Mucosa of rectum (tissue), 2 donors: ENCODE results near the gene ADAMTS17.
A peak's percentile ranks its signal among the peaks of the same experiment; 100 is the strongest.

Source experiments
- H3K27ac ChIP-seq, 2 donors: one replicate each; pipeline ENCODE4 v1.7.0; 2013; ENCODE audit warnings: inconsistent platforms in 2 of 2, low read depth in 2 of 2, low read length in 2 of 2
- H3K27me3 ChIP-seq, 2 donors: one replicate each; pipeline ENCODE4 v1.7.0; 2013; ENCODE audit warnings: low read length in 2 of 2; ENCODE audit not compliant: control insufficient read depth in 2 of 2, insufficient read depth in 2 of 2
- H3K36me3 ChIP-seq, 2 donors: one replicate each; pipeline ENCODE4 v1.7.0; 2013; ENCODE audit warnings: low read length in 2 of 2; ENCODE audit not compliant: control insufficient read depth in 2 of 2, insufficient read depth in 2 of 2
- H3K4me1 ChIP-seq, 2 donors: one replicate each; pipeline ENCODE4 v1.7.0; 2013; ENCODE audit warnings: low read length in 2 of 2, mild to moderate bottlenecking in 1 of 2; ENCODE audit not compliant: control insufficient read depth in 2 of 2, insufficient read depth in 2 of 2
- H3K4me3 ChIP-seq, 2 donors: one replicate each; pipeline ENCODE4 v1.7.0; 2013; ENCODE audit warnings: low read length in 2 of 2
- H3K9ac ChIP-seq, 2 donors: one replicate each; pipeline ENCODE4 v1.7.0; 2013; ENCODE audit warnings: low read length in 2 of 2, low read depth in 1 of 2, mild to moderate bottlenecking in 1 of 2
- H3K9me3 ChIP-seq, 2 donors: one replicate each; pipeline ENCODE4 v1.7.0; 2013; ENCODE audit warnings: low read length in 2 of 2; ENCODE audit not compliant: control insufficient read depth in 2 of 2
- donor health status: healthy.
- donor health status: Normal muscosa, but diverticular disease.

ADAMTS17 gene

DNA sequence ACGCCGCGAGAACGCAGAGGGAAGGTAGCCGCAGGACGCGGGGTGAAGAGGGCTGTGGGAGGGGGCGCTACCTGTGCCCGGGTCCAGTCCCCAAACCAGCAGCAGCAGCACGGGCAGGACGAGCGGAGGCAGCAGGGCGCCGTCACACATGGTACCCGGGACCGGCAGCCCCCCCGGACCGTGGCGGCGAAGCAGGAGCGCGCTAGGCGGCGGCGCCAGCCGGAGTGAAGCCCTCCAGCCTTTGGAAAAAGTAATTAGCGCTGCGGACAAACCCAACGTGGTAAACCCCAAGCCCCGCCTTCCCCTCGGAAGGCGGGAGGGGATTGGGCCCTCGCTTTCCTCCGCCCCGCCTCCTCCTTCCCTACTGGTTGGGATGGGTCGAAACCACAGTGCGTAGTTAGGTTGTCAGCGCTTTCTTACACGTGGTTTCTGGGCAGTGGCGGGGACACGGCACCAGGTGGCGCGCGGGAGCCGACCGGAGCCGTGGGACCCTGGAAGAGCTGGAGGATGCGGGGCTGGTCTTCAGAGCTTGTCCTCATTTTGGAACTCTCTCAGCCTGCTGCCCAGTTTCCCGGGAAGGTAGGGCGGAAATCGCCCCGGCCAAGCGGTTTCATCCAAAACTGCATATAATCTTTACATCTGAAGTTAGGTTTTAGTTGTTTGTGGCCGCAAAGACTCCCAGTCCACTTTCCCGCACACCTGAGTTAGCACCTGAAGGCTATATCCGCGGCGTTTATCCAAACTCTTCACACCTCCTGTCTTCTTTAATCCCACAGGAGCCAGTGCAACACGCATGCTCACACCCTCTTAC is at the start of gene ADAMTS17:
Gene ADAMTS17, minus strand, starts transcription at position 226 of the 811 bp plus-strand sequence. Its CDS starts 76 bp downstream, at position 150.
- H3K9ac ChIP-seq = peak within 1 kb of the TSS; percentile 38 to 60

GRCh38 chr15:100385300-100386050 is 43.7 kb upstream of the ADAMTS17 start:
- Histone ChIP-seq H3K27me3 (no peaks in the 10 kb centered on the region), H3K36me3 (no peaks in the 10 kb centered on the region), H3K4me1 (no peaks in the 10 kb centered on the region), H3K9me3 (peaks cover 0 to 4% of the 10 kb centered on the region in 2 donors), H3K9ac (no peak overlapping the region), H3K4me3 (no peak overlapping the region), H3K27ac (no peak overlapping the region)

More for the DNA sequence above, at the start of gene ADAMTS17:
- Histone ChIP-seq H3K27ac (peak within 1 kb of the TSS; percentile 53 to 64), H3K36me3 (no peaks in the 10 kb centered on the region), H3K9me3 (no peaks in the 10 kb centered on the region), H3K4me3 (peak within 1 kb of the TSS; percentile 72 to 84), H3K27me3 (peaks cover 0 to 6% of the 10 kb centered on the region in 2 donors), H3K4me1 (no peaks in the 10 kb centered on the region)

- H3K9me3 ChIP-seq = peaks cover 0 to 4% of the 10 kb centered on the region in 2 donors
- H3K27me3 ChIP-seq = no peaks in the 10 kb centered on the region
- H3K36me3 ChIP-seq = no peaks in the 10 kb centered on the region
- no peak overlapping the region for H3K9ac ChIP-seq
- no peak overlapping the region for H3K27ac ChIP-seq
- no peak overlapping the region for H3K4me3 ChIP-seq
- H3K4me1 ChIP-seq = no peaks in the 10 kb centered on the region
These were observed 42.3 kb upstream of the ADAMTS17 start for GRCh38 chr15:100384108-100384410.

- peaks cover 0 to 4% of the 10 kb centered on the region in 2 donors for H3K9me3 ChIP-seq
- H3K4me1 ChIP-seq = no peaks in the 10 kb centered on the region
- no peak overlapping the region for H3K4me3 ChIP-seq
- no peaks in the 10 kb centered on the region for H3K36me3 ChIP-seq
- H3K27ac ChIP-seq = no peak overlapping the region
- no peaks in the 10 kb centered on the region for H3K27me3 ChIP-seq
- no peak overlapping the region for H3K9ac ChIP-seq
These were observed 41.7 kb upstream of the ADAMTS17 start for GRCh38 chr15:100383302-100384107.

DNA sequence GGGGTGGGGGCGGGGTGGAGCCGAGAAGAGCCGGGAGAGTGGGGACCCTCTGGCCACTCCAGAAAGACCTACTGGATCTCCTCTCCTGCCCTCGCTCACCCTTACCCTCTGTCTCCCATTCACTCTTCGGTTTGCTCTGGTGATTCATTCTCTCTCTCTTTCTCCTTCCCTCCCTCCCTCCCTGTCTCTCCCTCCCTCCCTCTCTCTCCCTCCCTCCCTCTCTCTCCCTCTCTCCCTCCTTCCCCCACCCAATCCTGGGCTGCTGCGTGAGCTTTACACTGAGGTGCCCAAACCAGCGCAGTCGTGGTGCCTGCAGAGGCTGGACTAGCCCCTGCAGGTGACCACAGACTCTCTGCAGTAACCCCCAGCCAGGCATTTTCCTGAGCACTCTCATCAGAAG is 32.2 kb upstream of the ADAMTS17 start:
- Histone ChIP-seq H3K36me3 (no peaks in the 10 kb centered on the region), H3K27ac (no peak overlapping the region), H3K9me3 (no peaks in the 10 kb centered on the region), H3K9ac (no peak overlapping the region), H3K4me3 (no peak overlapping the region), H3K27me3 (peaks cover 0 to 7% of the 10 kb centered on the region in 2 donors), H3K4me1 (no peaks in the 10 kb centered on the region)

- Histone ChIP-seq H3K4me3 (no peak overlapping the region), H3K27ac (no peak overlapping the region), H3K9ac (no peak overlapping the region), H3K4me1 (no peaks in the 10 kb centered on the region), H3K9me3 (no peaks in the 10 kb centered on the region), H3K27me3 (peaks cover 0 to 7% of the 10 kb centered on the region in 2 donors), H3K36me3 (no peaks in the 10 kb centered on the region)
These were observed 31.5 kb upstream of the ADAMTS17 start for GRCh38 chr15:100373120-100373896.

GRCh38 chr15:100372739-100373119 is 31.0 kb upstream of the ADAMTS17 start:
- Histone ChIP-seq H3K4me1 (no peaks in the 10 kb centered on the region), H3K4me3 (no peak overlapping the region), H3K27me3 (peaks cover 0 to 7% of the 10 kb centered on the region in 2 donors), H3K27ac (no peak overlapping the region), H3K9me3 (no peaks in the 10 kb centered on the region), H3K9ac (no peak overlapping the region), H3K36me3 (no peaks in the 10 kb centered on the region)

DNA sequence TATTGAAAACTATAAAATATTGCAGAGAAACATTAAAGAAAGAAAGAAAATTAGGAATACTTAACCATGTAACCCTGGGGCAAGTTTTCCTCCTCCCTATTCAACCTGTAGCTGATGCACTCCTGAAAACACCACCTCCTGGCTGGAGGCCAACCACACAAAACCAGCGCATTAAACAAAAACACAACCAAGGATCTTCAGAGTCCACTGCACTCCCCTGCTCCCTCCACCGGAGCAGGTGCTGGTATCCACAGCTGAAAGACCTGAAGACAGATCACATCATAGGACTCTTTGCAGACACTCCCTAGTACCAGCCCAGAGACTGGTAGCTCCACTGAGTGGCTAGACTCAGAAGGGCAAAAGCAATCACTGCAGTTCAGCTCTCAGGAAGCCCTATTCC is 13.6 kb upstream of the ADAMTS17 start:
- Histone ChIP-seq H3K27me3 (peaks cover 0 to 4% of the 10 kb centered on the region in 2 donors), H3K9ac (no peak overlapping the region), H3K36me3 (no peaks in the 10 kb centered on the region), H3K27ac (no peak overlapping the region), H3K9me3 (no peaks in the 10 kb centered on the region), H3K4me3 (no peak overlapping the region), H3K4me1 (peaks cover 0 to 3% of the 10 kb centered on the region in 2 donors)

GRCh38 chr15:100353449-100353848 is 11.7 kb upstream of the ADAMTS17 start:
- Histone ChIP-seq H3K9me3 (no peaks in the 10 kb centered on the region), H3K27me3 (peaks cover 0 to 4% of the 10 kb centered on the region in 2 donors), H3K4me1 (peaks cover 2 to 5% of the 10 kb centered on the region in 2 donors), H3K27ac (no peak overlapping the region), H3K4me3 (no peak overlapping the region), H3K36me3 (no peaks in the 10 kb centered on the region), H3K9ac (no peak overlapping the region)
